HepG2 (cell line): Measurements from ENCODE around the gene HOXD9. TPM values are rescaled to one million over a fixed set of nuclear protein-coding genes. Genes with fewer than 3 reads are reported as not detected.

Experiments
- ATAC-seq: fragments of 200-7000 bp; cut with Tn5 transposase; 3 replicates; pipeline ENCODE4 v1.9.1; 2020; ENCODE audit warnings: mild to moderate bottlenecking, moderate library complexity
- BruUV-seq: library from RNA; stranded (reverse); fragments of 400-500 nt; replicated peaks from 2 replicates; lab custom pipeline; 2021; lab: Mats Ljungman, UMichigan
- CTCF ChIA-PET: fragments of 300-600 bp; formaldehyde crosslinking; extraction: SDS; loops from one replicate; lab custom pipeline; 2021; ENCODE audit warnings: low total read pairs, inconsistent platforms, low intra/inter-chr PET ratio; lab: Yijun Ruan, JAX
- POLR2A ChIA-PET: fragments of 350-600 bp; sonication (Branson Sonifier 250); formaldehyde crosslinking; loops from one replicate; lab custom pipeline; 2020; ENCODE audit warnings: antibody characterized with exemption, inconsistent platforms; lab: Yijun Ruan, JAX
- DNase-seq: peaks from one replicate; pipeline ENCODE4 v3.0.0-alpha.2; 2015; ENCODE audit warnings: low spot score
- FAIRE-seq: peaks from 3 replicates; lab custom pipeline; 2011; peaks lifted over from hg19 to GRCh38; lab: Jason Lieb, UNC
- H2AFZ ChIP-seq: one replicate; pipeline ENCODE4 v1.6.1; 2011; ENCODE audit warnings: low read length, inconsistent platforms
- H3K27ac ChIP-seq: fragments of 300-600 bp; 3 replicates; pipeline ENCODE4 v1.8.0; 2011; ENCODE audit warnings: mixed run types, mild to moderate bottlenecking, mixed read lengths, low read length, inconsistent platforms; ENCODE audit not compliant: insufficient read depth; ENCODE audit errors: extremely low read length
- H3K27me3 ChIP-seq, 2 experiments: fragments of 200-600 bp in 1 of 2; 2 replicates in 1 of 2; 3 replicates in 1 of 2; pipeline versions ENCODE4 v1.6.0 to v1.8.0; 2011; ENCODE audit warnings: low read length in 2 of 2, mild to moderate bottlenecking in 2 of 2, moderate library complexity in 2 of 2, inconsistent platforms in 1 of 2; ENCODE audit not compliant: insufficient read depth in 2 of 2, control insufficient read depth in 1 of 2
- H3K36me3 ChIP-seq, 2 experiments: fragments of 200-600 bp in 1 of 2; replicated peaks in 1 of 2; 2 replicates in 1 of 2; 3 replicates in 1 of 2; pipeline versions ENCODE4 v1.5.1 to v1.8.0; 2011; ENCODE audit warnings: low read length in 2 of 2, inconsistent platforms in 1 of 2; ENCODE audit not compliant: insufficient read depth in 2 of 2, control insufficient read depth in 1 of 2
- H3K4me1 ChIP-seq: 2 replicates; pipeline ENCODE4 v1.5.1; 2012; ENCODE audit warnings: low read length, inconsistent platforms; ENCODE audit not compliant: insufficient read depth
- H3K4me2 ChIP-seq: 2 replicates; pipeline ENCODE4 v1.6.0; 2011; ENCODE audit warnings: low read depth, low read length, inconsistent platforms
- H3K4me3 ChIP-seq, 3 experiments: fragments of 200-600 bp in 1 of 3; sonication (generic), shearing (Covaris generic) in 1 of 3; replicated peaks in 1 of 3; 2 replicates each; pipeline ENCODE4 v1.5.1; 2011 to 2016; ENCODE audit warnings: low read length in 3 of 3, inconsistent platforms in 2 of 3, low read depth in 2 of 3, mild to moderate bottlenecking in 2 of 3, control low read depth in 1 of 3, mixed read lengths in 1 of 3; ENCODE audit not compliant: insufficient read depth in 1 of 3
- H3K79me2 ChIP-seq: one replicate; pipeline ENCODE4 v1.6.1; 2011; ENCODE audit warnings: low read length, inconsistent platforms; ENCODE audit not compliant: insufficient read depth
- H3K9ac ChIP-seq: 2 replicates; pipeline ENCODE4 v1.6.0; 2011; ENCODE audit warnings: mild to moderate bottlenecking, low read depth, low read length, inconsistent platforms; ENCODE audit not compliant: insufficient read depth
- H3K9me3 ChIP-seq: 2 replicates; pipeline ENCODE4 v1.5.1; 2012; ENCODE audit warnings: mild to moderate bottlenecking, low read length
- H4K20me1 ChIP-seq: 2 replicates; pipeline ENCODE4 v1.6.0; 2011; ENCODE audit warnings: inconsistent platforms, mild to moderate bottlenecking, low read length, moderate library complexity; ENCODE audit not compliant: insufficient read depth
- BRCA1 ChIP-seq: sonication (generic); formaldehyde crosslinking; IDR thresholded peaks from 2 replicates; pipeline ENCODE4 v1.4.0; 2020; ENCODE audit warnings: missing genetic modification reagents
- EZH2 ChIP-seq: conservative IDR thresholded peaks from 2 replicates; pipeline ENCODE4 v1.6.1; 2012; ENCODE audit warnings: mild to moderate bottlenecking, low read depth, low read length, moderate library complexity
- MAFK ChIP-seq, 2 experiments: IDR thresholded peaks in 1 of 2; conservative IDR thresholded peaks in 1 of 2; 2 replicates each; pipeline ENCODE4 v1.6.1; 2011; ENCODE audit warnings: improper control_type of control experiment in 2 of 2, low read length in 2 of 2
- RAD21 ChIP-seq: fragments of 450-650 bp; formaldehyde crosslinking; IDR thresholded peaks from 2 replicates; pipeline ENCODE4 v1.5.0; 2020; ENCODE audit warnings: mild to moderate bottlenecking
- ZNF501 ChIP-seq: sonication (generic); formaldehyde crosslinking; IDR thresholded peaks from 2 replicates; pipeline ENCODE4 v1.5.1; 2020; ENCODE audit warnings: mild to moderate bottlenecking, moderate library complexity, missing genetic modification reagents
- ZNF572 ChIP-seq: sonication (generic); formaldehyde crosslinking; IDR thresholded peaks from 2 replicates; pipeline ENCODE4 v1.5.1; 2020; ENCODE audit warnings: mild to moderate bottlenecking, missing genetic modification reagents
- WGBS: methylation state at CpG from one replicate; pipeline ENCODE4 v1.1.6; 2017; ENCODE audit warnings: low lambda C conversion rate; 5-methylcytosine and 5-hydroxymethylcytosine counted together
- in situ Hi-C: cut with HindIII; loops from 2 replicates; pipeline ENCODE4 v1.10.0; 2017; ENCODE audit warnings: low pct_unique_long_range_greater_than_20kb; ENCODE audit not compliant: extremely low pct_ligation_motif_present
- intact Hi-C: fragments of 100-400 bp; cut with micrococcal nuclease; formaldehyde crosslinking; loops from one replicate; pipeline ENCODE4 v1.10.0; 2022; ENCODE audit not compliant: unreplicated experiment
- polyA plus RNA-seq, 8 experiments: library from polyadenylated mRNA; depleted of rRNA in 3 of 8; stranded (reverse) in 7 of 8; unstranded in 1 of 8; fragments of >200 nt; fragmentation: Illumina TruSeq in 4 of 8; extraction: Trizol in 4 of 8; gene quantifications; 2 replicates each; pipeline versions ENCODE4 v1.2.1 to v1.2.3, GENCODE V29; 2011 to 2016; ENCODE audit warnings: low read depth in 4 of 8, missing spikeins in 1 of 8, mixed read lengths in 1 of 8; ENCODE audit not compliant: insufficient read depth in 1 of 8
- total RNA-seq, 5 experiments: library from RNA; depleted of rRNA; stranded (reverse); fragments of >200 nt; fragmentation: Illumina TruSeq; extraction: Trizol; gene quantifications; 2 replicates each; pipeline ENCODE4 v1.2.3, GENCODE V29; 2016; ENCODE audit warnings: low read depth in 1 of 5
- TF ChIP-seq, protein P1 (sequence below): sonication (generic); formaldehyde crosslinking; IDR thresholded peaks from 2 replicates; pipeline ENCODE4 v1.8.1; 2023; ENCODE audit warnings: mild to moderate bottlenecking, missing genetic modification reagents

HOXD9 gene
- total and polyA plus RNA-seq, 2 of the 13 experiments (the other 11 are each of a cell fraction or from before 2014, with no cell fraction given) = not detected

- Histone ChIP-seq H3K36me3 (no peaks in the 10 kb centered on the region), H3K27ac (no peak overlapping the region), H4K20me1 (no peaks in the 10 kb centered on the region), H3K9ac (no peak overlapping the region), H2AFZ (no peak overlapping the region), H3K4me3 (peak overlapping the region in 1 of 3 experiments; percentile 25; a peak in 1 of 6 replicates), H3K9me3 (no peaks in the 10 kb centered on the region), H3K4me2 (peak overlapping the region; percentile 46), H3K79me2 (no peaks in the 10 kb centered on the region), H3K4me1 (peaks cover 47% of the 10 kb centered on the region), H3K27me3 (peaks cover 17 to 98% of the 10 kb centered on the region in 2 experiments)
- no TSS peak for BruUV-seq
- ATAC-seq (peak; percentile 2; the same call in 2 of the 3 replicates), FAIRE-seq (no peak), DNase-seq (no peak)
- 0 out of 4 replicates have a peak, but pooled peaks of 1 of the 2 experiments have one; percentile 3 for TF ChIP-seq MAFK (conservative IDR thresholded peaks at IDR 0.05 in 1 of 2, IDR thresholded peaks at IDR 0.05 in 1 of 2; ENCODE audit: low read length in 2 of 2)
- peak; percentile 79; the same call in 1 of the 2 replicates for TF ChIP-seq EZH2
- TF ChIP-seq, protein P1, sequence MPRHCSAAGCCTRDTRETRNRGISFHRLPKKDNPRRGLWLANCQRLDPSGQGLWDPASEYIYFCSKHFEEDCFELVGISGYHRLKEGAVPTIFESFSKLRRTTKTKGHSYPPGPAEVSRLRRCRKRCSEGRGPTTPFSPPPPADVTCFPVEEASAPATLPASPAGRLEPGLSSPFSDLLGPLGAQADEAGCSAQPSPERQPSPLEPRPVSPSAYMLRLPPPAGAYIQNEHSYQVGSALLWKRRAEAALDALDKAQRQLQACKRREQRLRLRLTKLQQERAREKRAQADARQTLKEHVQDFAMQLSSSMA (CRISPR knock-in tag) = no peak
- no peak for TF ChIP-seq BRCA1 (CRISPR knock-in tag)
- 0 out of 2 replicates have a peak, but pooled peaks have one; percentile 10 for TF ChIP-seq RAD21 (CRISPR knock-in tag)
- TF ChIP-seq ZNF572 (CRISPR knock-in tag) = 0 out of 2 replicates have a peak, but pooled peaks have one; percentile 39
- TF ChIP-seq ZNF501 (CRISPR knock-in tag) = 0 out of 2 replicates have a peak, but pooled peaks have one; percentile 27
- intact Hi-C loops (no loop called here), in situ Hi-C loops (no loop called here)
- 9% methylated on average over 22 of the region's 22 CpGs for WGBS
- POLR2A ChIA-PET = interaction anchor here (1.2 kb wide), 1 partner anchor 26 kb away, joined by 3 read pairs; no protein-coding TSS in a partner anchor
- CTCF ChIA-PET = no interaction called here
Observed at GRCh38 chr2:176161825-176162626, 39.5 kb downstream of the HOXD9 start.
